HL-60 (cell line): ENCODE results near the gene APBB2.

ENCODE experiments used
- POLR2AphosphoS5 ChIP-seq: IDR thresholded peaks from 2 replicates; pipeline ENCODE4 v1.6.1; 2012; ENCODE audit warnings: low read depth
- TF ChIP-seq, protein P1 (sequence below): IDR thresholded peaks from one replicate; pipeline ENCODE4 v1.5.1; 2011; ENCODE audit warnings: low read length, control low read depth, inconsistent platforms; ENCODE audit not compliant: insufficient read depth

DNA sequence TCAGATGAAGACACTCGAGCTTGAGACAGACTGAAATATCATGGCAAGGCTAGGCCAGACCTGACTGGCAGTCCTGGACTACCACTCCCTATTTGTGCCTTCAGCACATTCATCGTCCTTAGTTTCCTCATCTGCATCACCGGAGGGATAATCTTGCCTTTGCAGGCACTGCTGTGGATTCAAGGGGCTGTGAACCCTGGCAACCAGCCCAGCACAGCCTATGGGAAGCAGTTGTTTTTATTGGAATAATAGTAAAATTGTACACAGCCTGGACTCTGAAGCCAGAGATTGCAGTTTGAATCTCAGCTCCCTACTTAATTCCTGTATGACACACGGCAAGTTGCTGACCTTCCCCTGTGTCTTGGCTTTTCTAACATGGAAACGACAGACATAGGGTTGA lies 303.6 kb downstream of the APBB2 start:
- TF ChIP-seq, protein P1, sequence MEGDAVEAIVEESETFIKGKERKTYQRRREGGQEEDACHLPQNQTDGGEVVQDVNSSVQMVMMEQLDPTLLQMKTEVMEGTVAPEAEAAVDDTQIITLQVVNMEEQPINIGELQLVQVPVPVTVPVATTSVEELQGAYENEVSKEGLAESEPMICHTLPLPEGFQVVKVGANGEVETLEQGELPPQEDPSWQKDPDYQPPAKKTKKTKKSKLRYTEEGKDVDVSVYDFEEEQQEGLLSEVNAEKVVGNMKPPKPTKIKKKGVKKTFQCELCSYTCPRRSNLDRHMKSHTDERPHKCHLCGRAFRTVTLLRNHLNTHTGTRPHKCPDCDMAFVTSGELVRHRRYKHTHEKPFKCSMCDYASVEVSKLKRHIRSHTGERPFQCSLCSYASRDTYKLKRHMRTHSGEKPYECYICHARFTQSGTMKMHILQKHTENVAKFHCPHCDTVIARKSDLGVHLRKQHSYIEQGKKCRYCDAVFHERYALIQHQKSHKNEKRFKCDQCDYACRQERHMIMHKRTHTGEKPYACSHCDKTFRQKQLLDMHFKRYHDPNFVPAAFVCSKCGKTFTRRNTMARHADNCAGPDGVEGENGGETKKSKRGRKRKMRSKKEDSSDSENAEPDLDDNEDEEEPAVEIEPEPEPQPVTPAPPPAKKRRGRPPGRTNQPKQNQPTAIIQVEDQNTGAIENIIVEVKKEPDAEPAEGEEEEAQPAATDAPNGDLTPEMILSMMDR = no peak
- TF ChIP-seq POLR2AphosphoS5 = no peak
